ENCODE results near the gene KIF3A.
A peak's percentile ranks its signal among the peaks of the same experiment; 100 is the strongest.

KIF3A gene

GRCh38 chr5:132763181-132764036 is 26.1 kb upstream of the KIF3A start:
- H3K27me3 Mint-ChIP-seq, result no peaks in the 10 kb centered on the region
- H3K27ac Mint-ChIP-seq, result no peak overlapping the region
- no peak overlapping the region for H3K4me3 Mint-ChIP-seq
- H3K9me3 Mint-ChIP-seq (ENCODE audit: low read depth), result no peaks in the 10 kb centered on the region
- H3K4me1 Mint-ChIP-seq (ENCODE audit: low read depth), result no peaks in the 10 kb centered on the region
- H3K36me3 Mint-ChIP-seq, result peaks cover 2% of the 10 kb centered on the region

DNA sequence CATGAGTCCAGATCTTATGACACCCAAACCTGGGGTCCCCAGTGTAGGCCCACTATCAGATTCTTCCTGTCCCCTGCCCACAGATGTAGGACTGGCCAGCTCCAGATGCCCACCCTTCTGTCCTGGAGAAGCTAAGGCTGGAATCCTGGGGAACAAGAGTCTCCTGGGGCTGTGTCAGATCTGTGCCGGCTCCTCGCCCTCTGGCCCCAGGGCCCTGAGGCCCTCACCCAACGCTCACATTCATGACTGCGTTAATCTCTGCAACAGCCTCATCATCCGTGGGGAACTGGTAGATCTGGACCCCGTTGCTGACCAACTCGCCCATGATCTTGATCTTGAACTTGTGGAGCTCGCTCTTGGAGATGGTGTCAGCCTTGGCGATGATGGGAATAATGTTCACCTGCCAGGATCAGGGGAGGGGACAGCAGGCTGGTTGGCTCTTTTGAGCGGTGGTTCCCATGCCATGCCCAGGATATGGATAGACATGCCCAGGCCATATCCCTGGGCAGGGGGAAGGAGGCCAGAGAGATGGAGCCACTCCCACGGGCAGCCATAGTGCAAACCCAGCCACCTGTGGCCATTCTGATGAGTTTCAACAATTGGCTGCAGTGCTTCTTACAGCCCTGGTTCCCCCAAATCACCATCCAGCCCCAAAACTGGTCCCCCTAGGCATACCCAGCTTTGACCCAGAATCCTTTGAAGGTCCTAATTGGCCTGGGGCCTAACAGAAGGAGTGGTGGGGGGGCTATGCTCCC is 25.1 kb upstream of the KIF3A start:
- H3K9me3 Mint-ChIP-seq (ENCODE audit: low read depth), result no peaks in the 10 kb centered on the region
- no peak overlapping the region for H3K27ac Mint-ChIP-seq
- no peaks in the 10 kb centered on the region for H3K27me3 Mint-ChIP-seq
- peaks cover 2% of the 10 kb centered on the region for H3K36me3 Mint-ChIP-seq
- no peak overlapping the region for H3K4me3 Mint-ChIP-seq
- no peaks in the 10 kb centered on the region for H3K4me1 Mint-ChIP-seq (ENCODE audit: low read depth)

- Mint-ChIP-seq H3K27ac (no peak overlapping the region), H3K36me3 (peaks cover 2% of the 10 kb centered on the region)
These were observed 24.2 kb upstream of the KIF3A start for GRCh38 chr5:132761321-132762240.

GRCh38 chr5:132760601-132761317 is 23.4 kb upstream of the KIF3A start:
- Mint-ChIP-seq H3K27ac (no peak overlapping the region), H3K9me3 (ENCODE audit: low read depth) (no peaks in the 10 kb centered on the region), H3K27me3 (no peaks in the 10 kb centered on the region), H3K4me1 (ENCODE audit: low read depth) (no peaks in the 10 kb centered on the region), H3K4me3 (no peak overlapping the region), H3K36me3 (peaks cover 2% of the 10 kb centered on the region)

More at GRCh38 chr5:132761321-132762240, 24.2 kb upstream of the KIF3A start:
- Mint-ChIP-seq H3K4me3 (no peak overlapping the region), H3K27me3 (no peaks in the 10 kb centered on the region), H3K4me1 (ENCODE audit: low read depth) (no peaks in the 10 kb centered on the region), H3K9me3 (ENCODE audit: low read depth) (no peaks in the 10 kb centered on the region)

DNA sequence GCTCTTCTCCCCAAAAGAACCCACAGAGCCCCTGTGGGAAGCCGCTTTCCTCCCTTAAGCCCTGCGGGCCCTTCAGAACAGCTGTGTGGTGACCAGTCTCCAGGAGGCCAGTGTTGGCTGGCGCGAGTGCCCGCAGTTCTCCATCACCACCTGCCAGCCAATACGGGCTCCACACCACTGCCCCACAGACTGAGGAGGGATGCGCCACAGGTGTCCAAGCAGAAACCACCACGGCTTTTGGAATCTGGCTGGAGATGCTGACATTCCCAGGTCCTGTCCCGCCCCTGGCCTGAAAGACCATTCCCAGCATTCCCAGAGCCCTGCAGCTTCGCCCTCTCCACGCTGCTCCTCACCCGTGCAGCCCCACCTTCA is 22.7 kb upstream of the KIF3A start:
- peaks cover 2% of the 10 kb centered on the region for H3K36me3 Mint-ChIP-seq

DNA sequence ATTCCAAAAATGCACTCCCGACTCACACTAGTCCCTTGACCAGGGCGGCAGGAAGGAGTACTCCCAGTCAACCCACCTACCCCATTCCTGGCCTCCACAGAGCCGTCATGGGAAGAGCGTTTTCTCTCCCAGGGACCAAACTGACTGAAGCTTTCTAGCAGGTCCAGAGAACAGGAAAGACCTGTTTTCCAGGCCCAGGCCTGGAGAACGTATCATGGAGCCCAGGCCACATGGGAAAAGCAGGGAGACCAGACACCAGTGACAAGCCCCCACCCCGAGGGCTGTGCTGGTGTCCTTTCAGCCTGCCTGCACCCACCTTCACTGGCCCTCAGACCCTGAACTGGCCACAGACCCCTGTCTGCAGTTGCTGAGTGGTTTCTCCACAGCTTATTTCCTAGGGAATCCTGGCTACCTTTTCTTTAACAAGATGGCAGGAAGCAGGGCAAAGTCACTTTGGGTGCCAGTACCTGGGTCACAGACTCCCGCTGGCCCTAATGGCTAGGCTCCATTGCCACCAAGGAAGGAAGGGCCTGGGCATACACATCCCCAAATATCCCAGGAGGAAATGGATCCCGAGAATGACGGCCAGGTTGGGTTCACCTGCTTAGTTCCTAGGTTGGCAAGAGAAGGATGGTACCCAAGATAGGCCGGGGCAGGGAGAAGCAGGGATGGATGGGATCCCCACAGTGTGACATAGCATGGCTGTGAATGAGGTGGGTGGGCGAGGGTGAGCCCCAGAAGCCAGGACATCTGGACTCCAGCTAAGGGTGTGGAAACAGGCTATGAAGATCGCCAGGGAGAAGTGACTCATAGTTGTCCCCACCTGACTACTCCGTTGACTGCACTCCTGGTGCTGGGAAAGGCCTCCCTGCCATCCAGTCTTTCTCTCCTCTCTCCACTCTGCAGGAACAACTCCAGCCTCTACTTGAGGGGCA is 22.0 kb upstream of the KIF3A start:
- peaks cover 2% of the 10 kb centered on the region for H3K36me3 Mint-ChIP-seq
- H3K4me3 Mint-ChIP-seq, result no peak overlapping the region

More for the DNA sequence above, 22.7 kb upstream of the KIF3A start:
- H3K4me3 Mint-ChIP-seq, result no peak overlapping the region
- H3K4me1 Mint-ChIP-seq (ENCODE audit: low read depth), result no peaks in the 10 kb centered on the region
- H3K27ac Mint-ChIP-seq, result no peak overlapping the region
- H3K27me3 Mint-ChIP-seq, result no peaks in the 10 kb centered on the region
- no peaks in the 10 kb centered on the region for H3K9me3 Mint-ChIP-seq (ENCODE audit: low read depth)

DNA sequence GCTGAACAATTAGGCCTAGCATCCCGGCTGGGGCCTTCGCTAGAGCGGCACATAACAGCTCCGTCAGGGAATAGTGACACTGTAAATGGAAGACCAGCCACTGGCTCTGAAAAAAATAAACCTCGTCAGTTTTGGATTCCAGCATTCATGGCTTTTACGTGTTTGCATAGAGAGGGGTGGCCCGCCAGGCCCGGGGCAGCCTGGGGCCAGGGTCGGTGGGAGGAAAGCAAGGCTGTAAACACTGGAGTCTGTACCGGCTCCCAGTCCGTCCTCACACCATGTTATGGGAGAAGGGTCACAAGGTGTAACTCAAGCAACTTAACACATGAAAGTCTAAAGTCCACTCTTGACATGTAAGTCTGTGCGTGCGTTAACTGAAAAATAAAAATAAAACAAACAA is 21.1 kb upstream of the KIF3A start:
- H3K9me3 Mint-ChIP-seq (ENCODE audit: low read depth), result no peaks in the 10 kb centered on the region
- peaks cover 1% of the 10 kb centered on the region for H3K4me1 Mint-ChIP-seq (ENCODE audit: low read depth)
- no peak overlapping the region for H3K4me3 Mint-ChIP-seq
- no peak overlapping the region for H3K27ac Mint-ChIP-seq
- H3K36me3 Mint-ChIP-seq, result peaks cover 3% of the 10 kb centered on the region
- H3K27me3 Mint-ChIP-seq, result no peaks in the 10 kb centered on the region

More for the DNA sequence above, 22.0 kb upstream of the KIF3A start:
- Mint-ChIP-seq H3K9me3 (ENCODE audit: low read depth) (no peaks in the 10 kb centered on the region), H3K4me1 (ENCODE audit: low read depth) (no peaks in the 10 kb centered on the region), H3K27ac (no peak overlapping the region), H3K27me3 (no peaks in the 10 kb centered on the region)

GRCh38 chr5:132756542-132756941 is 19.2 kb upstream of the KIF3A start:
- Mint-ChIP-seq H3K4me1 (ENCODE audit: low read depth) (peaks cover 9% of the 10 kb centered on the region), H3K4me3 (no peak overlapping the region), H3K27me3 (no peaks in the 10 kb centered on the region), H3K27ac (no peak overlapping the region), H3K36me3 (peaks cover 9% of the 10 kb centered on the region), H3K9me3 (ENCODE audit: low read depth) (no peaks in the 10 kb centered on the region)

- H3K27me3 Mint-ChIP-seq, result no peaks in the 10 kb centered on the region
- peaks cover 12% of the 10 kb centered on the region for H3K36me3 Mint-ChIP-seq
- H3K4me3 Mint-ChIP-seq, result no peak overlapping the region
- H3K27ac Mint-ChIP-seq, result no peak overlapping the region
- H3K9me3 Mint-ChIP-seq (ENCODE audit: low read depth), result no peaks in the 10 kb centered on the region
- peaks cover 22% of the 10 kb centered on the region for H3K4me1 Mint-ChIP-seq (ENCODE audit: low read depth)
These were observed 17.6 kb upstream of the KIF3A start for GRCh38 chr5:132754947-132755346.

DNA sequence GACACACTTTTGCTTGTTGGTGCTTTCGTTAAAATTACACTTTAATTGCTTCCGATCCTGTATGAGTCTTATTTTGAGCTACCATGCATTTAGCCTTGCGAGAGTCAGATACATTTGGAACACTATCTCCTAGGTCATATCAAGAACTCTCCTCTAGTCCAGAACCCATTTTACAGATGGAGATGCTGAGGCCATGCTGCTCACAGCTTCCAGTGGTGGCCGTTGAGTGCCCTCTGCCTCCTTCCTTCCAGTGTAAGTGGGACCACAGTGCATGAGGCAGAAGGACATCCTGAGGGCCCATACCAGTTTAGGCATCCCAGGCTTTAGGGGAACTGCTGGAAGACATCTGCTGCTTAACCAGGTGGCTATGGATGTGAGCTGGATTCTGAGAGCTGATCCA is 16.8 kb upstream of the KIF3A start:
- Mint-ChIP-seq H3K9me3 (ENCODE audit: low read depth) (no peaks in the 10 kb centered on the region), H3K27ac (no peak overlapping the region), H3K36me3 (peaks cover 12% of the 10 kb centered on the region), H3K27me3 (no peaks in the 10 kb centered on the region), H3K4me3 (no peak overlapping the region), H3K4me1 (ENCODE audit: low read depth) (peaks cover 23% of the 10 kb centered on the region)

GRCh38 chr5:132753135-132753987 is 16.0 kb upstream of the KIF3A start:
- Mint-ChIP-seq H3K4me1 (ENCODE audit: low read depth) (peaks cover 27% of the 10 kb centered on the region), H3K27ac (peak overlapping the region; percentile 41), H3K27me3 (no peaks in the 10 kb centered on the region), H3K9me3 (ENCODE audit: low read depth) (no peaks in the 10 kb centered on the region), H3K4me3 (no peak overlapping the region), H3K36me3 (peaks cover 11% of the 10 kb centered on the region)

- H3K27me3 Mint-ChIP-seq, result no peaks in the 10 kb centered on the region
- no peak overlapping the region for H3K4me3 Mint-ChIP-seq
- H3K4me1 Mint-ChIP-seq (ENCODE audit: low read depth), result peaks cover 27% of the 10 kb centered on the region
- H3K27ac Mint-ChIP-seq, result peak overlapping the region; percentile 54
- peaks cover 11% of the 10 kb centered on the region for H3K36me3 Mint-ChIP-seq
- no peaks in the 10 kb centered on the region for H3K9me3 Mint-ChIP-seq (ENCODE audit: low read depth)
These were observed 15.3 kb upstream of the KIF3A start for GRCh38 chr5:132752581-132753125.
